Smooth muscle cell (in vitro differentiated cells): ENCODE data around the gene SVEP1. TPM values are rescaled to one million over a fixed set of nuclear protein-coding genes. Genes with fewer than 3 reads are reported as not detected.

Source experiments
- DNase-seq: peaks from one replicate; lab custom pipeline; 2025; ENCODE audit not compliant: unreplicated experiment; lab: John Stamatoyannopoulos, UW
- H2AFZ ChIP-seq: fragments of 200-600 bp; sonication (generic); 2 replicates; pipeline ENCODE4 v1.6.0; 2016; ENCODE audit warnings: antibody characterized with exemption, low read depth, mild to moderate bottlenecking
- H3F3A ChIP-seq: fragments of 200-600 bp; sonication (generic); 2 replicates; pipeline ENCODE4 v1.6.0; 2017; ENCODE audit warnings: antibody characterized with exemption, low read depth
- H3K27ac ChIP-seq: fragments of 200-600 bp; sonication (generic); 2 replicates; pipeline ENCODE4 v1.5.1; 2016; ENCODE audit warnings: low read depth, mild to moderate bottlenecking
- H3K27me3 ChIP-seq: fragments of 200-600 bp; sonication (generic); 2 replicates; pipeline ENCODE4 v1.6.1; 2016; ENCODE audit warnings: low read depth, mild to moderate bottlenecking
- H3K36me3 ChIP-seq: fragments of 200-600 bp; sonication (generic); 2 replicates; pipeline ENCODE4 v1.5.1; 2016; ENCODE audit warnings: low read depth
- H3K4me1 ChIP-seq: fragments of 200-600 bp; sonication (generic); 2 replicates; pipeline ENCODE4 v1.5.1; 2016; ENCODE audit warnings: low read depth
- H3K4me2 ChIP-seq: fragments of 200-600 bp; sonication (generic); 2 replicates; pipeline ENCODE4 v1.6.0; 2016; ENCODE audit warnings: mild to moderate bottlenecking
- H3K4me3 ChIP-seq: fragments of 200-600 bp; sonication (generic); 2 replicates; pipeline ENCODE4 v1.5.1; 2016; ENCODE audit warnings: mild to moderate bottlenecking
- H3K79me2 ChIP-seq: fragments of 200-600 bp; sonication (generic); 2 replicates; pipeline ENCODE4 v1.6.0; 2016; ENCODE audit warnings: low read depth, mild to moderate bottlenecking
- H3K9ac ChIP-seq: fragments of 200-600 bp; sonication (generic); 2 replicates; pipeline ENCODE4 v1.6.0; 2016; ENCODE audit warnings: low read depth
- H3K9me3 ChIP-seq: fragments of 200-600 bp; sonication (generic); replicated peaks from 2 replicates; pipeline ENCODE4 v1.5.1; 2016; ENCODE audit warnings: low read depth
- H4K20me1 ChIP-seq: fragments of 200-600 bp; sonication (generic); 2 replicates; pipeline ENCODE4 v1.6.0; 2016; ENCODE audit warnings: low read depth
- WGBS: methylation state at CpG from one replicate; pipeline ENCODE4 v1.1.7; 2016; ENCODE audit warnings: low lambda C conversion rate; 5-methylcytosine and 5-hydroxymethylcytosine counted together
- polyA plus RNA-seq: library from polyadenylated mRNA; unstranded; fragments of >200 nt; fragmentation: Nextera tagmentation; extraction: Ambion mirVana; gene quantifications from 2 replicates; pipeline ENCODE4 v1.2.1, GENCODE V29; 2016
- total RNA-seq: library from RNA; depleted of rRNA; stranded (reverse); fragments of >200 nt; gene quantifications from 2 replicates; pipeline ENCODE4 v1.2.3, GENCODE V29; 2014
- TF ChIP-seq, protein P1 (sequence below): fragments of 200-600 bp; sonication (generic); IDR thresholded peaks from 2 replicates; pipeline ENCODE4 v1.5.1; 2017; ENCODE audit warnings: borderline replicate concordance, mild to moderate bottlenecking, antibody characterized with exemption; ENCODE audit not compliant: insufficient read depth, poor library complexity, severe bottlenecking

Gene SVEP1
- total and polyA plus RNA-seq, 2 experiments from 2014 or later = 6.4 to 14.8 TPM

DNA sequence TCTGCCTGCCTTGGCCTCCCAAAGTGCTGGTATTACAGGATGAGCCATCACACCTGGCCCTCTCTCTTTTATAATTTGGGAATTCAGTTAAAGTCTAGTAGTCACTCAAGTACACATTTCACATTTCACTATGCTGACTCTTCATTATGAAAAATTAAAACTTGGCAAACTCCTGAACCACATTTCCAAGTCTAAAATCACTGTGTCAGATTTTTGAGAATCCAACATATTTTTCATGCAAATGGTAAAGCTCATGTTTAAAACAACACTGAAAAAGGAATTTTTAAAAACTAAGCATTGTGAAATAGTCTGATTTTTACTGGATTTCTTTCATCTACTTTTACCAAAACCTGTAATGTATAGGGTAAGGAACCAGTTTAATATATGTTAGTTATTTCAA is 92.3 kb downstream of the SVEP1 start:
- H3K79me2 ChIP-seq = no peaks in the 10 kb centered on the region
- H3K9ac ChIP-seq = no peak overlapping the region
- TF ChIP-seq, protein P1, sequence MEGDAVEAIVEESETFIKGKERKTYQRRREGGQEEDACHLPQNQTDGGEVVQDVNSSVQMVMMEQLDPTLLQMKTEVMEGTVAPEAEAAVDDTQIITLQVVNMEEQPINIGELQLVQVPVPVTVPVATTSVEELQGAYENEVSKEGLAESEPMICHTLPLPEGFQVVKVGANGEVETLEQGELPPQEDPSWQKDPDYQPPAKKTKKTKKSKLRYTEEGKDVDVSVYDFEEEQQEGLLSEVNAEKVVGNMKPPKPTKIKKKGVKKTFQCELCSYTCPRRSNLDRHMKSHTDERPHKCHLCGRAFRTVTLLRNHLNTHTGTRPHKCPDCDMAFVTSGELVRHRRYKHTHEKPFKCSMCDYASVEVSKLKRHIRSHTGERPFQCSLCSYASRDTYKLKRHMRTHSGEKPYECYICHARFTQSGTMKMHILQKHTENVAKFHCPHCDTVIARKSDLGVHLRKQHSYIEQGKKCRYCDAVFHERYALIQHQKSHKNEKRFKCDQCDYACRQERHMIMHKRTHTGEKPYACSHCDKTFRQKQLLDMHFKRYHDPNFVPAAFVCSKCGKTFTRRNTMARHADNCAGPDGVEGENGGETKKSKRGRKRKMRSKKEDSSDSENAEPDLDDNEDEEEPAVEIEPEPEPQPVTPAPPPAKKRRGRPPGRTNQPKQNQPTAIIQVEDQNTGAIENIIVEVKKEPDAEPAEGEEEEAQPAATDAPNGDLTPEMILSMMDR = no peak
- DNase-seq = no peak
- no peak overlapping the region for H3K4me2 ChIP-seq
- no peak overlapping the region for H3K4me3 ChIP-seq
- no peaks in the 10 kb centered on the region for H3K9me3 ChIP-seq
- no peak overlapping the region for H2AFZ ChIP-seq
- H3K4me1 ChIP-seq = no peaks in the 10 kb centered on the region
- no peaks in the 10 kb centered on the region for H3K36me3 ChIP-seq
- no peaks in the 10 kb centered on the region for H4K20me1 ChIP-seq
- no peaks in the 10 kb centered on the region for H3F3A ChIP-seq
- no peak overlapping the region for H3K27ac ChIP-seq
- no peaks in the 10 kb centered on the region for H3K27me3 ChIP-seq

DNA sequence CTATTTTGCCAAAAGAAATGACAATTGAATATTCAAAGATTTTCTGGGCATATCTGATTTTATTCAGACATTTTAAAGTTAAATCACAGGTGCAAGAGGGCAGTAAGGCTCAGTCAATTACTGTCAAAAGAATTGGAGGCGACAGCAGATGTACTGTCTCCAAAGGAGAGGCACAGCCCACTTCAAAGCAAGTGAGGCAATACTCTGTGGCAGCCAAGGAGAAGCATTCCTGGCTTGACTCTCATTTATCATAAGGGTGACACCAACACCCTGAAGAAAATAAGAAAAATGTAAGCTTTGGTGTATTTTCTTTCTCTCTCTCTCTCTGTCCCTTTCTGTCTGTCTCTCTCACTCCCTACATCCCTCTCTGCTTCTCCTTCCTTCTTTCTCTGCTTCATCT is 93.3 kb downstream of the SVEP1 start:
- 89% methylated on average over 1 of the region's 1 CpG for WGBS
- H3K27me3 ChIP-seq = no peaks in the 10 kb centered on the region
- H3K4me3 ChIP-seq = no peak overlapping the region
- no peaks in the 10 kb centered on the region for H3K9me3 ChIP-seq
- TF ChIP-seq, protein P1 = no peak
- H4K20me1 ChIP-seq = no peaks in the 10 kb centered on the region
- no peak overlapping the region for H3K4me2 ChIP-seq
- no peak overlapping the region for H3K27ac ChIP-seq
- no peaks in the 10 kb centered on the region for H3K36me3 ChIP-seq
- no peak for DNase-seq
- no peak overlapping the region for H3K9ac ChIP-seq
- no peaks in the 10 kb centered on the region for H3F3A ChIP-seq
- H3K4me1 ChIP-seq = no peaks in the 10 kb centered on the region
- no peaks in the 10 kb centered on the region for H3K79me2 ChIP-seq
- H2AFZ ChIP-seq = no peak overlapping the region

DNA sequence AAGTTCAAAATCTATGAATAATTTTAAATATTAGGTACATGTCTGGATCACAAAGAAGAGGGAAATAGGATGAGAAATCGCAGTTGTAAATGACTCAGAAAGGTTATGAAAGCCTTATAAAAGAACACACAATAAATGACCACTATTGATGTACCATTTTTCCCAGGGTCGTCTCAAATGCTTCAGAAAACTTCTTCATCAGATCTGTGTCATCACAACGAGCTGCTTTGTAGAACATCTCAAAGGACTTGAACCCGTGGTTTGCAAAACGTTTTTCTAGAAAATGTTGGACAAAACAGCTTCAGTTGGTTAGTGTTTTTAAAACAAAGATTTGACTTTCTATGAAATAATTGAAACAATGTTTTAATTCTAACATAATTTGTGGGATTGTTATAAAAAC is 100.1 kb downstream of the SVEP1 start:
- no peaks in the 10 kb centered on the region for H3K79me2 ChIP-seq
- no peaks in the 10 kb centered on the region for H4K20me1 ChIP-seq
- no peaks in the 10 kb centered on the region for H3K9me3 ChIP-seq
- no peak overlapping the region for H3K9ac ChIP-seq
- no peaks in the 10 kb centered on the region for H3K36me3 ChIP-seq
- DNase-seq = no peak
- 87% methylated on average over 5 of the region's 5 CpGs for WGBS
- H2AFZ ChIP-seq = no peak overlapping the region
- TF ChIP-seq, protein P1 = no peak
- H3K27me3 ChIP-seq = no peaks in the 10 kb centered on the region
- no peaks in the 10 kb centered on the region for H3F3A ChIP-seq
- no peak overlapping the region for H3K4me3 ChIP-seq
- no peaks in the 10 kb centered on the region for H3K4me1 ChIP-seq
- no peak overlapping the region for H3K27ac ChIP-seq
- H3K4me2 ChIP-seq = no peak overlapping the region

DNA sequence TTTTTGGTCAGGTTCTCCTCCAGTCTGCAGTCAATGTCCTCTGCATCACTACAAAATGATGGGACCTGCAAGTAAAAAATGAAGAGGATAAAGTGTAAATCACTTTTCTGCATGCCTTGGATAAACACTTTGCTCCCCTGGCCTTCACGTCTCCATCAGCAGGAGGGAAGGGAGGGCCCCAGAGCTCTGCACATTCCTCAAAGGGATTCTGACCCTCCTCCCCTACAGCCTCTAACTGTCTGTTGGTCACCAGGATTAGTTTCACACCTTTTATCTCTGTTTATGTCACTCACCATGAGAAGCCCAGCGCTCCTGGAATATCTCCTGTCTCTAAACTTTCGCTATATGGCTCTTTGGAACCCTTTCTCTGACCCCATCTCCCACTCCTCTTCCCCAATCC is 103.3 kb downstream of the SVEP1 start:
- Histone ChIP-seq H3K4me3 (no peak overlapping the region), H3K27ac (no peak overlapping the region), H3K4me2 (no peak overlapping the region), H4K20me1 (no peaks in the 10 kb centered on the region), H3K79me2 (no peaks in the 10 kb centered on the region), H3K9ac (no peak overlapping the region), H3K9me3 (no peaks in the 10 kb centered on the region), H2AFZ (no peak overlapping the region), H3F3A (no peaks in the 10 kb centered on the region), H3K4me1 (no peaks in the 10 kb centered on the region), H3K36me3 (no peaks in the 10 kb centered on the region), H3K27me3 (no peaks in the 10 kb centered on the region)
- DNase-seq = no peak
- TF ChIP-seq, protein P1 = no peak
- WGBS = 41% methylated on average over 3 of the region's 3 CpGs
